Calu3 (cell line): ENCODE results near the gene MAMLD1. TPM values are rescaled to one million over a fixed set of nuclear protein-coding genes. Genes with fewer than 3 reads are reported as not detected.
"Not testable (repeated sequence)": the region's sequence is repeated elsewhere in the genome, so short reads cannot be mapped to it uniquely, and the experiment has no call there.

ENCODE experiments used
- BruUV-seq: library from RNA; stranded (reverse); fragments of 400-500 nt; replicated peaks from 2 replicates; lab custom pipeline; 2021; lab: Mats Ljungman, UMichigan
- CTCF ChIA-PET: fragments of 300-600 bp; sonication (Branson Sonifier 250); formaldehyde crosslinking; loops from one replicate; lab custom pipeline; 2022; ENCODE audit warnings: antibody characterized with exemption; lab: Charles Lee
- DNase-seq: peaks from one replicate; pipeline ENCODE4 v3.0.0; 2022
- H3K27ac Mint-ChIP-seq: one replicate; pipeline ENCODE4 v1.8.0; 2022; ENCODE audit warnings: mixed read lengths; ENCODE audit not compliant: unreplicated experiment
- H3K27me3 Mint-ChIP-seq: one replicate; pipeline ENCODE4 v1.8.0; 2022; ENCODE audit warnings: mixed read lengths; ENCODE audit not compliant: unreplicated experiment
- H3K36me3 Mint-ChIP-seq: one replicate; pipeline ENCODE4 v1.8.0; 2022; ENCODE audit warnings: mild to moderate bottlenecking, moderate library complexity, mixed read lengths; ENCODE audit not compliant: insufficient read depth, unreplicated experiment
- H3K4me1 Mint-ChIP-seq: one replicate; pipeline ENCODE4 v1.8.0; 2022; ENCODE audit warnings: mild to moderate bottlenecking, low read depth, mixed read lengths; ENCODE audit not compliant: unreplicated experiment
- H3K4me3 Mint-ChIP-seq: one replicate; pipeline ENCODE4 v1.8.0; 2022; ENCODE audit warnings: mild to moderate bottlenecking, low read depth, moderate library complexity, mixed read lengths; ENCODE audit not compliant: unreplicated experiment
- H3K9me3 Mint-ChIP-seq: one replicate; pipeline ENCODE4 v1.8.0; 2022; ENCODE audit warnings: low read depth, mixed read lengths; ENCODE audit not compliant: unreplicated experiment
- intact Hi-C: fragments of 100-400 bp; cut with micrococcal nuclease; formaldehyde crosslinking; loops from one replicate; pipeline ENCODE4 v1.10.0; 2022; ENCODE audit not compliant: unreplicated experiment
- total RNA-seq: library from RNA; stranded (reverse); gene quantifications from 2 replicates; pipeline ENCODE4 v1.2.3, GENCODE V29; 2022
- TF ChIP-seq, protein P1 (sequence below): fragments of 200-600 bp; IDR thresholded peaks from one replicate; pipeline ENCODE4 v1.8.0; 2022; ENCODE audit warnings: antibody characterized with exemption; ENCODE audit not compliant: unreplicated experiment

Gene MAMLD1
- total RNA-seq, 1 experiment from 2014 or later: 8.8 TPM

DNA sequence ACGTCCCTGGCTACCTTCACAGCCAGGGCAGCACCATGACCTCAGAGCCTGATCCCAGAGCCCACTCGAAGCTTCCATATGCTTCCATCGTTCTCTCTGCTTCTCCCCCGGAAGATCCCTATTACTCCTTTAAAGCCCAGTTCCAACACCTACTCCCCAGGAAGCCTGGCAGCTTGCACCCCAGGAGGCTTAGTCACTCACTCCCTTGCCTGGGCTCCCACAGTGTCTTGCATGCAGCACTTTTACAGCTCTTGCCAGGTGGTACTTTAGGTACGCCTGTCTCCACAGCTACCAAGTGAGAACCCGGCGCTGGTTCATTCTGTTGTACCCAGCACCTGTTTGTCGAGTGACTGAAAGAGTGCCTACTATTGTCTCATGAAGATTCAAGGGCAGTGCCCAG is 24.5 kb upstream of the MAMLD1 start:
- TF ChIP-seq, protein P1, sequence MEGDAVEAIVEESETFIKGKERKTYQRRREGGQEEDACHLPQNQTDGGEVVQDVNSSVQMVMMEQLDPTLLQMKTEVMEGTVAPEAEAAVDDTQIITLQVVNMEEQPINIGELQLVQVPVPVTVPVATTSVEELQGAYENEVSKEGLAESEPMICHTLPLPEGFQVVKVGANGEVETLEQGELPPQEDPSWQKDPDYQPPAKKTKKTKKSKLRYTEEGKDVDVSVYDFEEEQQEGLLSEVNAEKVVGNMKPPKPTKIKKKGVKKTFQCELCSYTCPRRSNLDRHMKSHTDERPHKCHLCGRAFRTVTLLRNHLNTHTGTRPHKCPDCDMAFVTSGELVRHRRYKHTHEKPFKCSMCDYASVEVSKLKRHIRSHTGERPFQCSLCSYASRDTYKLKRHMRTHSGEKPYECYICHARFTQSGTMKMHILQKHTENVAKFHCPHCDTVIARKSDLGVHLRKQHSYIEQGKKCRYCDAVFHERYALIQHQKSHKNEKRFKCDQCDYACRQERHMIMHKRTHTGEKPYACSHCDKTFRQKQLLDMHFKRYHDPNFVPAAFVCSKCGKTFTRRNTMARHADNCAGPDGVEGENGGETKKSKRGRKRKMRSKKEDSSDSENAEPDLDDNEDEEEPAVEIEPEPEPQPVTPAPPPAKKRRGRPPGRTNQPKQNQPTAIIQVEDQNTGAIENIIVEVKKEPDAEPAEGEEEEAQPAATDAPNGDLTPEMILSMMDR: no peak
- H3K27ac Mint-ChIP-seq: no peak overlapping the region
- intact Hi-C loops: no loop called here
- CTCF ChIA-PET: no interaction called here
- no peak overlapping the region for H3K4me3 Mint-ChIP-seq
- DNase-seq: no peak
- H3K27me3 Mint-ChIP-seq: no peaks in the 10 kb centered on the region
- no TSS peak for BruUV-seq
- H3K4me1 Mint-ChIP-seq: no peaks in the 10 kb centered on the region
- H3K9me3 Mint-ChIP-seq: no peaks in the 10 kb centered on the region
- H3K36me3 Mint-ChIP-seq: no peaks in the 10 kb centered on the region

DNA sequence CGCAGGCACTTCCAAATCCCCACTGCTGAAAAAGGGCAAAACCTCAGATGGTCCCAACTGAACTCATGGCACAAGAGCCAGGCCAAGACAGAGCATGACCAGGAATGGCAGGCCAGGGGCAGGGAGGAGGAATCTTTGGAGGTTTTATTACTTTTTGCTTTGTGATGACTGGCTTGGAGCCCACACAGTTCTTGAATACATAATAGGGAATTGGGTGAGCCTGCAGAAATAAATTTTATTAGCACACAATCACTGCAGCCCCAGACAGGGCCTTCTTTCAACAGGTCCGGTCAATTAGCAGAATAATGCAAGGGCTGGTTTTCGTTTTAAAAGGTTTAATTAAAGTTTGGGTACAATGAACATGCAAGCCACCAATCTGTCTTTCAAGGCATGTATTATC is 23.4 kb upstream of the MAMLD1 start:
- Mint-ChIP-seq H3K9me3 (no peaks in the 10 kb centered on the region), H3K36me3 (no peaks in the 10 kb centered on the region), H3K27ac (no peak overlapping the region), H3K4me1 (no peaks in the 10 kb centered on the region), H3K27me3 (no peaks in the 10 kb centered on the region), H3K4me3 (no peak overlapping the region)
- intact Hi-C loops: no loop called here
- DNase-seq: no peak
- BruUV-seq: no TSS peak
- TF ChIP-seq, protein P1: no peak
- CTCF ChIA-PET: no interaction called here

DNA sequence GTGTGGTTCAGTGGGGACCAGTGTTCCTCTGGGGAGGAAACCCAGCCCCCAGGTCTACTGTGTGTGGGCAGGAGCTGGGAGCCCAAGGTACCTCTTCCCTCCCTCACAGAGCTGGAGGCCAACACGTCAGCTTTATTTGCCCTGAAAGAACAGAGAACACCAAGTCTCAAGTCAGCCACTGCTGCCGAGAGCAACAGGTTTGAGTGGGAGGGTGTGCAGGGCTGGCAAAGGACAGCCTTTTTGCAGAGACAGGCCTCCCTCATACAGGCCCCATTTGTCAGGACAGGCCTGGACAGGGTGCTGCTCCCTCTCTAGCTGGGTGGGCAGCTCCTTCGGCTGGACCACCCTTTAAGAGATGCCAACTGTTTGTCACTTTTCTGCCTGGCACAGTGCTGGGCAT is 22.8 kb upstream of the MAMLD1 start:
- H3K9me3 Mint-ChIP-seq, H3K27ac Mint-ChIP-seq, H3K27me3 Mint-ChIP-seq, H3K4me3 Mint-ChIP-seq, DNase-seq, CTCF ChIA-PET, intact Hi-C loops, BruUV-seq, H3K36me3 Mint-ChIP-seq, H3K4me1 Mint-ChIP-seq: not testable (repeated sequence)

DNA sequence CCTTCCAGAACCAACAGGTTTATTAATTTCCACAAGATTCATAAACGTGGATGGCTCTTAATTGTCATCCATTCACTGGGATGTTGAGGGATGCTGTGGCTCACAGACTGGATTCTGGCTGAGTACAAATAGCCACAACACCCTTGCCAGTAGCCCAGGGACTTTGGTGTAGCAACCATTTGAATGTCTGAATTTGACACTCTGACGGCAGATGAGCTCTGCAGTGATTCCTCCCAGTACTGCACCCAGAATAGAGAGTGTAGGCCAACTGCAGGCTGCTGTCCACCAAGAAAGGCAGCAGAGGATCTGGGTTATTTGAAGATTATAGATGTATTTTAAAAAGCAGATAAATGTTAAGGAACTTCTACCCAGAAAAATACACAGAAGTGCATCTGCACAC is 15.6 kb upstream of the MAMLD1 start:
- Mint-ChIP-seq H3K27me3 (peaks cover 15% of the 10 kb centered on the region), H3K9me3 (no peaks in the 10 kb centered on the region), H3K27ac (no peak overlapping the region), H3K4me3 (no peak overlapping the region), H3K36me3 (peaks cover 6% of the 10 kb centered on the region), H3K4me1 (peaks cover 15% of the 10 kb centered on the region)
- no peak for DNase-seq
- BruUV-seq: no TSS peak
- CTCF ChIA-PET: interaction anchor here (0.6 kb wide), 1 partner anchor 492 kb away, joined by 3 read pairs; no protein-coding TSS in a partner anchor
- TF ChIP-seq, protein P1: no peak
- intact Hi-C loops: no loop called here

DNA sequence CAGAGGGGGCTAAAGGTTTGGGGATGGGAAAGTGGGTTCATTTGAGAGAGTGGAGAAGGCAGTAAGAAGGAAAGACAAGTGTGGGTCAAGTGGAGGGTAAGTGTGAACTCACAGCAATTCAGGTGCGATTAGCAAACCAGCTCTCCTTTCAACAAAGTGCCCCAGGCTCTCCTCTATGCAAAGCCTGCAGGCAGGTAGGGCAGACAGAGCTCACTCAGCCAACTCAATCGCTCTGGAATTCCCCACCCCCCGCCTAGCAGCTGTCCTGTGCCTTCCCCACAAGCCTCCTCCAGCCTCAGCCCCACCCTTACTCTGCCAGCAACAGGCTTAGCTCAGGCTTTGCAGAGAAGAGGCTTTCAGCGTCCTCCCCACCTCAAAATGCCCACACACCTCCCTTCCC is 14.8 kb upstream of the MAMLD1 start:
- no TSS peak for BruUV-seq
- no peak overlapping the region for H3K4me3 Mint-ChIP-seq
- intact Hi-C loops: no loop called here
- H3K27me3 Mint-ChIP-seq: peaks cover 15% of the 10 kb centered on the region
- peaks cover 6% of the 10 kb centered on the region for H3K36me3 Mint-ChIP-seq
- H3K27ac Mint-ChIP-seq: no peak overlapping the region
- TF ChIP-seq, protein P1: no peak
- DNase-seq: peak; percentile 29
- H3K9me3 Mint-ChIP-seq: no peaks in the 10 kb centered on the region
- CTCF ChIA-PET: no interaction called here
- peaks cover 15% of the 10 kb centered on the region for H3K4me1 Mint-ChIP-seq
